Measurements from ENCODE around the gene MALRD1.

MALRD1 gene

GRCh38 chr10:19226025-19226424, 177.4 kb downstream of the MALRD1 start:
- DNase-seq (ENCODE audit: low read depth): no peak

- DNase-seq (ENCODE audit: low read depth): no peak
These were observed 182.4 kb downstream of the MALRD1 start for GRCh38 chr10:19231034-19231433.

GRCh38 chr10:19245889-19246752, 197.5 kb downstream of the MALRD1 start:
- DNase-seq (ENCODE audit: low read depth): no peak

GRCh38 chr10:19247843-19248242, 199.2 kb downstream of the MALRD1 start:
- no peak for DNase-seq (ENCODE audit: low read depth)

GRCh38 chr10:19250546-19250945, 201.9 kb downstream of the MALRD1 start:
- DNase-seq (ENCODE audit: low read depth): no peak

- no peak for DNase-seq (ENCODE audit: low read depth)
These were observed 203.9 kb downstream of the MALRD1 start for GRCh38 chr10:19252531-19252930.

- no peak for DNase-seq (ENCODE audit: low read depth)
These were observed 207.7 kb downstream of the MALRD1 start for GRCh38 chr10:19256331-19256730.

- no peak for DNase-seq (ENCODE audit: low read depth)
These were observed 214.7 kb downstream of the MALRD1 start for GRCh38 chr10:19263262-19263661.

GRCh38 chr10:19283285-19283684, 234.7 kb downstream of the MALRD1 start:
- DNase-seq (ENCODE audit: low read depth): no peak

GRCh38 chr10:19283786-19284185, 235.2 kb downstream of the MALRD1 start:
- no peak for DNase-seq (ENCODE audit: low read depth)

- DNase-seq (ENCODE audit: low read depth): no peak
These were observed 242.2 kb downstream of the MALRD1 start for GRCh38 chr10:19290770-19291169.

- DNase-seq (ENCODE audit: low read depth): no peak
These were observed 245.6 kb downstream of the MALRD1 start for GRCh38 chr10:19294233-19294632.

GRCh38 chr10:19299645-19300044, 251.0 kb downstream of the MALRD1 start:
- DNase-seq (ENCODE audit: low read depth): no peak

GRCh38 chr10:19302117-19302516, 253.5 kb downstream of the MALRD1 start:
- no peak for DNase-seq (ENCODE audit: low read depth)

GRCh38 chr10:19310066-19310465, 261.5 kb downstream of the MALRD1 start:
- no peak for DNase-seq (ENCODE audit: low read depth)

- DNase-seq (ENCODE audit: low read depth): no peak
These were observed 267.7 kb downstream of the MALRD1 start for GRCh38 chr10:19316204-19316870.

GRCh38 chr10:19317952-19318351, 269.4 kb downstream of the MALRD1 start:
- DNase-seq (ENCODE audit: low read depth): no peak

GRCh38 chr10:19325581-19325980, 277.0 kb downstream of the MALRD1 start:
- no peak for DNase-seq (ENCODE audit: low read depth)

- DNase-seq (ENCODE audit: low read depth): no peak
These were observed 280.0 kb downstream of the MALRD1 start for GRCh38 chr10:19328582-19328981.

GRCh38 chr10:19329475-19329874, 280.9 kb downstream of the MALRD1 start:
- no peak for DNase-seq (ENCODE audit: low read depth)

- DNase-seq (ENCODE audit: low read depth): no peak
These were observed 283.7 kb downstream of the MALRD1 start for GRCh38 chr10:19332304-19332703.

GRCh38 chr10:19333631-19334030, 285.0 kb downstream of the MALRD1 start:
- DNase-seq (ENCODE audit: low read depth): no peak

- no peak for DNase-seq (ENCODE audit: low read depth)
These were observed 299.0 kb downstream of the MALRD1 start for GRCh38 chr10:19347621-19348020.

GRCh38 chr10:19367176-19367575, 318.6 kb downstream of the MALRD1 start:
- no peak for DNase-seq (ENCODE audit: low read depth)

Measured in activated T-helper 1 cell treated with Interleukin-2 at 50 U/mL for 16 hours (primary cell).